Activated B cell treated with CpG ODN at 0.5 μM for 24 hours (primary cell): ENCODE data around the gene XYLT1. TPM values are rescaled to one million over a fixed set of nuclear protein-coding genes. Genes with fewer than 3 reads are reported as not detected.

Experiments used
- ATAC-seq: fragments of 200-7000 bp; cut with Tn5 transposase; one replicate; pipeline ENCODE4 v1.10.0; 2021; ENCODE audit warnings: low read depth, mild to moderate bottlenecking, moderate library complexity
- CTCF ChIA-PET: fragments of 350-600 bp; sonication (Branson Sonifier 250); formaldehyde crosslinking; loops from one replicate; lab custom pipeline; 2021; ENCODE audit warnings: antibody characterized with exemption; lab: Charles Lee
- POLR2A ChIA-PET: fragments of 350-600 bp; sonication (Branson Sonifier 250); formaldehyde crosslinking; loops from one replicate; lab custom pipeline; 2021; ENCODE audit warnings: antibody characterized with exemption; lab: Charles Lee
- DNase-seq: peaks from one replicate; pipeline ENCODE4 v3.0.0; 2022
- H3K27ac Mint-ChIP-seq: one replicate; pipeline ENCODE4 v1.8.0; 2020; ENCODE audit warnings: mixed read lengths
- H3K27me3 Mint-ChIP-seq: one replicate; pipeline ENCODE4 v1.8.0; 2021; ENCODE audit warnings: mixed read lengths
- H3K36me3 Mint-ChIP-seq: one replicate; pipeline ENCODE4 v1.8.0; 2021; ENCODE audit warnings: low read depth, mixed read lengths
- H3K4me1 Mint-ChIP-seq: one replicate; pipeline ENCODE4 v1.8.0; 2021; ENCODE audit warnings: mixed read lengths
- H3K4me3 Mint-ChIP-seq: one replicate; pipeline ENCODE4 v1.8.0; 2020; ENCODE audit warnings: mild to moderate bottlenecking, mixed read lengths
- H3K9me3 Mint-ChIP-seq: one replicate; pipeline ENCODE4 v1.8.0; 2020; ENCODE audit warnings: mixed read lengths
- CTCF ChIP-seq: fragments of 200-600 bp; IDR thresholded peaks from one replicate; pipeline ENCODE4 v1.8.0; 2022; ENCODE audit warnings: antibody characterized with exemption, mild to moderate bottlenecking
- intact Hi-C: fragments of 100-400 bp; cut with micrococcal nuclease; formaldehyde crosslinking; loops from one replicate; pipeline ENCODE4 v1.15.1; 2024
- total RNA-seq: library from RNA; stranded (reverse); gene quantifications from 2 replicates; pipeline ENCODE4 v1.2.3, GENCODE V29; 2022

XYLT1 gene
- total RNA-seq, 1 donor from 2014 or later = 17.0 TPM

GRCh38 chr16:17151335-17151734 is 319.4 kb downstream of the XYLT1 start:
- Mint-ChIP-seq H3K4me3 (no peak overlapping the region), H3K27ac (no peak overlapping the region), H3K27me3 (no peaks in the 10 kb centered on the region), H3K9me3 (no peaks in the 10 kb centered on the region), H3K36me3 (peaks cover 11% of the 10 kb centered on the region), H3K4me1 (peaks cover 19% of the 10 kb centered on the region)
- CTCF ChIA-PET = no interaction called here
- DNase-seq (no peak), ATAC-seq (no peak)
- POLR2A ChIA-PET = no interaction called here
- intact Hi-C loops = no loop called here
- no peak for TF ChIP-seq CTCF

DNA sequence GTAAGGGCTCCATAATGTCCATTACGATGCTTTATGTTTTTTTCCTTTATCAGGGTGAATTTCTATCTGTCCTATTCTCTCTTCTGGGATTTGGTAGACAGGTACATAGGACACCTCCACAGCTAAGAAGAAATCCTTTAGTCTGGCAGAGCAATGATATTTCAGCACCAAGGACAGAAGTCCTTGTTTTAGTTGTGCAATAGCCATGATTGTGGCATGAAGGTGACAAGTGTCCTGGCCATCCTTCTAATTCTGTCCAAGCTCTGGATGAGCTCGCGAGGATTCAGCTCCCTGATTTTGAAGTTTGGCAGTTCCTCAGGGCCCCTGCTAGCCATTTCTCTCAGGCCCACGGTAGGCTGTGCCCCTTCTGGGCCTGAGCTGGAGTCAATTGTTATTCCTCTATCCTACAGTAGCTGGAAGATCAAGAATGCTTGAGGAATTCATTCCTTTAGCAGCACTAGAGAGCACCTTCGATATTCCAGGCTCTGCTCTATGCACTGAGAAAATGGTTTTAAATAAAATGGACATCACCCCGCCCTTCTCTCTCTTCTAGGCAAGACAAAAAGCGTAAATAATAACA is 320.8 kb downstream of the XYLT1 start:
- DNase-seq (no peak), ATAC-seq (no peak)
- POLR2A ChIA-PET = no interaction called here
- TF ChIP-seq CTCF = no peak
- CTCF ChIA-PET = interaction anchor here (1.4 kb wide), 1 partner anchor 429 kb away, joined by 5 read pairs; no protein-coding TSS in a partner anchor
- Mint-ChIP-seq H3K36me3 (peaks cover 16% of the 10 kb centered on the region), H3K27me3 (no peaks in the 10 kb centered on the region), H3K4me1 (peaks cover 10% of the 10 kb centered on the region), H3K9me3 (no peaks in the 10 kb centered on the region), H3K27ac (no peak overlapping the region), H3K4me3 (no peak overlapping the region)
- intact Hi-C loops = no loop called here

GRCh38 chr16:17147942-17148341 is 322.8 kb downstream of the XYLT1 start:
- H3K27ac Mint-ChIP-seq = no peak overlapping the region
- no peaks in the 10 kb centered on the region for H3K4me1 Mint-ChIP-seq
- intact Hi-C loops = no loop called here
- H3K4me3 Mint-ChIP-seq = no peak overlapping the region
- ChIA-PET CTCF (interaction anchor here (0.7 kb wide), 1 partner anchor 77 kb away, joined by 3 read pairs; no protein-coding TSS in a partner anchor), POLR2A (no interaction called here)
- ATAC-seq (no peak), DNase-seq (no peak)
- peaks cover 16% of the 10 kb centered on the region for H3K36me3 Mint-ChIP-seq
- H3K27me3 Mint-ChIP-seq = no peaks in the 10 kb centered on the region
- no peak for TF ChIP-seq CTCF
- no peaks in the 10 kb centered on the region for H3K9me3 Mint-ChIP-seq

- DNase-seq (no peak), ATAC-seq (no peak)
- H3K4me1 Mint-ChIP-seq = no peaks in the 10 kb centered on the region
- no peak overlapping the region for H3K4me3 Mint-ChIP-seq
- no peak for TF ChIP-seq CTCF
- no peaks in the 10 kb centered on the region for H3K9me3 Mint-ChIP-seq
- POLR2A ChIA-PET = no interaction called here
- H3K27ac Mint-ChIP-seq = no peak overlapping the region
- intact Hi-C loops = no loop called here
- no peaks in the 10 kb centered on the region for H3K27me3 Mint-ChIP-seq
- CTCF ChIA-PET = no interaction called here
- peaks cover 26% of the 10 kb centered on the region for H3K36me3 Mint-ChIP-seq
These were observed 325.7 kb downstream of the XYLT1 start for GRCh38 chr16:17145029-17145428.

- Mint-ChIP-seq H3K27ac (no peak overlapping the region), H3K36me3 (peaks cover 32% of the 10 kb centered on the region), H3K27me3 (no peaks in the 10 kb centered on the region), H3K4me1 (no peaks in the 10 kb centered on the region), H3K4me3 (no peak overlapping the region), H3K9me3 (no peaks in the 10 kb centered on the region)
- ATAC-seq (no peak), DNase-seq (no peak)
- CTCF ChIA-PET = no interaction called here
- TF ChIP-seq CTCF = no peak
- POLR2A ChIA-PET = no interaction called here
- intact Hi-C loops = no loop called here
These were observed 326.3 kb downstream of the XYLT1 start for GRCh38 chr16:17144431-17144830.
